HG02571 (cell line): ENCODE data around the gene FGF4.

Source experiments
- ATAC-seq: cut with Tn5 transposase; IDR thresholded peaks from one replicate; pipeline ENCODE4 v1.9.1; 2021; ENCODE audit warnings: mild to moderate bottlenecking, moderate library complexity; ENCODE audit not compliant: unreplicated experiment

FGF4 gene

DNA sequence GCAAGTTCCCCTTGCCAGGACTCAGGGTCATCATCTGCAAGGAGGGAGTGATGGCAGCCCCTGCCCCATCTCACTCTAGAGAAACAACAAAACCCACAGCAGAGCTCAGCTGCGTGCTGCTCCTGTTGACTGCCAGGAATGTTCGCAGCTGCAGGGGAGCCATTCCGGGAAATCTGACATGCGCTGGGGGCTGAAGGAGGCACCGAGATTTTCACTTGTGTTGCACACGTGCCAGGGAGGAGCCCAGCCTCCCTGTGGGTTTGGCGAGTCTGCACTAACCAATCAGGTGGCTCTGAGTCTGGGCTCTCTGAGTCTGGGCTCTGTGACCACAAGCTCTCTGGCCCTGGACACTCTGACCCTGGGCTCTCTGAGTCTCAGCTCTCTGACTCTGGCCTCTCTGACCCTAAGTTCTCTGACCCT lies 33.5 kb upstream of the FGF4 start:
- ATAC-seq = no peak

DNA sequence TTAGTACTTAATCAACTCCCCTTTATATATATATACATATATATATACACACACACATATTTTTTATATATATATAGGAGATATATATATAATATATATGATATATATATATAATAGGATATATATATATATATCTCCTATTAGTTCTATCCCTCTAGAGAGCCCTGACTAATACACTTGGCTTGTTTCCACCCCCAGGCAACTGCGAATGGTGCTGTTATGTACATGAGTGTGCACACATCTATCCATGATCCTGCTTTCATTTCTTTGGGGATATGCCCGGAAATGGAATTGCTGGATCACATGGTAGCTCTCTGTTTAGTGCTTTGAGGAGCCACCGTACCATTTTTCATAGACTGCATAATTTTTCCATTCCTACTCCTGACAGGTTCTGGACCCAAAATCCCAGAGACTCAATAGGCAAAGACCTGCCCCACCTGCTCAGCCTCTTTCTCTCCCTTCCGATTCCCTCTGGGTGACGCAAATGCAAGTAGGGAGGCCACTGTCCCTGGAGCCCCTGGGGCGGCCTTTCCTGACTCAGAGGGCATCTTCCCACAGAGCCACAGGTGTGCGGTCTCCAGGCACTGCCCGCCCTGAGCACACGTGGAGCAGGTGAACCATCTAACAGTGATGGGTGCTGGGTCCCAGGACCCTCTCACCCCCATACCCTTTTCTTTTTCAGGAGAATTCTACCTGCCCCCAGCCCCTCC lies 32.1 kb upstream of the FGF4 start:
- no peak for ATAC-seq

DNA sequence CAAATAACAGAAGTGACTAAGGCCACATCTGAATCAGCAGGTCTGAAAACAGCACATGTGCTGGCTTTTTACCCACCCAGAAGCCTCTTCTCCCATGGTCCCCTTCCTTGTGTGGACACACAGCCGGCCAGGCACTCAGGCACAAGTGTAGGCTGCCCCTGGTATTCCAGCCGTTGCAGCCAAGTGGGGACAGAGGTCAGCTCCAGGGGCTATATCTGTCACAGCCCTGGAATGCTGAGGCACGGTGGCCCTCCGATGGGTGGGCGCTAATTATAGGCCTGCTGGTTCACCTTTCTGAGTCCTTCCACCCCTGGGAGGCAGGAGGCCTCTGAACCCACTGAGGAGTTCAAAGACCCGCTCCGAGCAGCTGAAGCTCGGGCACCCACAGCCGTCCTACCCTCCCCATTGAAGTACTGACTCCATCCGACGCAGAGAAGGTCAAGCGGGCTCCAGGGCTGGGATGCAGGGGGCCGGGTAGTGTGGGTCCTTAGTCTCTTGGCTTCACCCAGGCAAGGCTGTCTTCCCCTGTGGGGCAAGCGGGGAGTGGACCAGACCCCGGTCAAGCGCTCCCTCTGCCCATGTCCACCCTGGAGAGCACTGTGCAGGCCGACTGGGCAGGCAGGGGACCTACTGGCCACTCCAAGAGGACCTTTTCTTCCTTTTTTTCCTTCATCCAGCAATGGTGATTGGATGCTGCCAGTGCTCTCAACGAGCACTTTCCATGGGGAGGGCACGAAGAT lies 29.8 kb upstream of the FGF4 start:
- no peak for ATAC-seq

DNA sequence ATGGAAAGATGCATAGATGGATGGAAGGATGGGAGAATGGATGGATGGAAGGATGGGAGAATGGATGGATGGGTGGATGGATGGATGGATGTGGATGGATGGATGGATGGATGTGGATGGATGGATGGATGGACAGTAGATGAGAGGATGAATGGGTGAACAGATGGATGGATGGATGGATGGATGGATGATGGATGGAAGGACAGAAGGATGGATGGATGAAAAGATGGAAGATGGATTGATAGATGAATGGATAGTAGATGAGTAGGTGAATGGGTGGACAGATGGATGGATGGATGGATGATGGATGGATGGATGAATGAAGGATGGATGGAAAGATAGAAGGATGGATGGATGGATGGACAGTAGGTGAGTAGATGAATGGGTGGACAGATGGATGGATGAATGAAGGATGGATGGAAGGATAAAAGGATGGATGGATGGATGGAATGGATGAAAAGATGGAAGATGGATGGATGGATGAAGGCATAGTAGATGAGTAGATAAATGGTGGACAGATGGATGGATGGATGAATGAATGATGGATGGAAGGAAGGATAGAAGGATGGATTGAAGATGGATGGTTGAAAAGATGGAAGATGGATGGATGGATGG lies 28.6 kb upstream of the FGF4 start:
- no peak for ATAC-seq

DNA sequence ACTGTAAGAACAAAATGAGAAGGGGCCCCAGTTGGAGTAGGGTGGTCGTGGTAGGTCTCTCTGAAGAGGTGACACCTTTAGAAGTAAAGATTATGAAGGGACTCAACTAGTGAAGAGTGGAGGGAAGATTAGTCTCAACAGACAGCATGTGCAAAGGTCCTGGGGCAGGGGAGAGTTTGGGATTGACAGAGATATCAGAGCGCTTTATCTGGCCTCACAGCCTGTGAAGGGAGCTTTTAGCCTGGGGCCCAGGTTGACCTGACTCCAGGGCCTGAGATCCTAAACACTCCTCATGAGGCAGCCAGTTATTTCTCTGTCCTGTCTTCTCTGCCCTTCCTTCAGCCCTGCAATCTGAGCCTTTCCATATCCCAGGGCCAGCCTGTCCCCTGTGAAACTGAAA lies 27.9 kb upstream of the FGF4 start:
- no peak for ATAC-seq

DNA sequence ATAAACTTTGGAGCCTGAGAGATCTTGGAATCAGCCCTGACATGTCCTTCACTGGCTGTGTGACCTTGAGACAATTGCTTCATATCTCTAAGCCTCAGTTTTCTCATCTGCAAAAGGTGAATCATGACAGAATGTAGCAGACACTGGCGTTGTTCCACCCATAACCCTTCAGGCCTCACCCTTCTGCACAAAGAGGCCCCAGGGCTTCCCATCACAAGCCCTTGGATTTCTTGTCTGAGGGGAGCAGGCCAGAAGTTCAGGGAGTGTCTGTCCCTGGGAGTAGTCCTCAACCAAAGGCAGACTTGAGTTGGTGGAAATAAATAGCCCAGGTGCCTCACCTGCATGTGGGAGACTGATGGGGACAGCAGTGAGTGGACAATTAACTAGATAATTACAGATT lies 27.4 kb upstream of the FGF4 start:
- ATAC-seq = no peak

DNA sequence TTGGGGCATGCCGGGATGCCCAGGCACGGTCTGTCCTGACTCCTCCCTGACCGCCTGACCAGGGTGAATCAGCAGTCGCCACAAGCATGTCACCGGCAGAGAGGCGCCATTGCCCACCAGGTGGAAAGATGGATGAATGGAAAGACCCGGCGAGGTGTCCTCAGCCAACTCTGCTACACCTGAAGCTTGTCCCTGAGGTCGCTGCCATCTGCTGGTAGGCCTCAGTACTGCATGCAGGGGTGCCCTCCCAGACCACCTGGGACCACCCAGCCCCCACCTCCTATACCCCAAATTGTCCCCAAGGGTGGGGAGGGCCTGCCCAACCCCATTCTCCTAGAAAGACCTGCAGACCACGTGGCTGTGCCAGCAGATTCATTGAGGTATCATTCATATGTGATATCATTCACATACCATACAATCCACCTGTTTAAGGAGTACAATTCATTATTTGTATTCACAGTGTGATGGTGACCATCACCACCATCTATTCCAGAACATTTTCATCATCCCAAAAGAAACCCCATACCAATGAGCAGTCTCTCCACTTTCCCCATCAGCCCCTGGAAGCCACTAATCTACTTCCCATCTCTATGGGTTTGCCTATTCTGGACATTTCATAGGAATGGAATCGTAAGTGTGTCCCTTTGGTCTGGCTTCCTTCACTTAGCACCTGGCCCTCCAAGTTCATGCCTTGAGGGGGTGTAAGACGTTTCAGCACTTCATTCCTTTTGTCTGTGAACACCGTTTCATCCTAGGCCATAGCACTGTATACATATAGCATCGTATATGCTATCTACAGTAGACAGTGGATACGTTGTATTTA lies 26.6 kb upstream of the FGF4 start:
- ATAC-seq = no peak

DNA sequence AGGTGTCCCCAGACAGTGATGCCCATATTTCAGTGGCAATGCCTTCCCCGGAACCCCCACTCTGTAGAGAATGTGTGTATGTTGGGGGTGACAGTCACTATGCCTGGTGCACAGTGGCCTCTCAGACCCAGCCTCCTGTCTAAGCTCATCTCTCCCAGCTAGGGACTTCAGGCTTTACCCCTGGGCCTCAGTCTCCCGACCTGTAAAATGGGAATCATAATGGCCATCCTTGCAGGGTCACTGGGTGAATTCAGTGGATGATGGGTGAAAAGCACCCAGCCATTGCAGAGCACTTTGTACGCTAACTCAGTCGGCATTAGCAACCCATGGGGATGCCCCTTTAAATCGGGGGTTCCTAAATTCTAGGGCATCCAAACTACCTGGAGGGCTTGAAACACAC lies 25.1 kb upstream of the FGF4 start:
- no peak for ATAC-seq

DNA sequence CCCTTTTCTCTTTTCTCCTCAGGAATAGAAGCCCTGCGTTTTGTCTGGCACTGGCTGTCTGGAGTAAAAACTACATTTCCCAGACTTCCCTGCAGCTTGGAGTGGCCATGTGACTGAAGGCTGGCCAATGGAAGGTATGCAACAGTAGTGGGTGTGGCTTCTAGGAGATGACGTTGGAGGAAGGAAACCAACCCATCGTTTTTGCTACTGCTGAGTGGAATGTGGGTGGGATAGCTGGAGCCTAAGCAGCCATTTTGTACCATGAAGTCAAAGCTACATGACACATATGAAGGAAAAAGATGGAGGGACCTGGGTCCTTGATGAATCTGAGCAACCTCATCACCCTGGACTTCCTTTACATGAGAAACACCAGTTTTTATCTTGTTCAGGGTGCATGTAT lies 24.4 kb upstream of the FGF4 start:
- ATAC-seq = no peak

DNA sequence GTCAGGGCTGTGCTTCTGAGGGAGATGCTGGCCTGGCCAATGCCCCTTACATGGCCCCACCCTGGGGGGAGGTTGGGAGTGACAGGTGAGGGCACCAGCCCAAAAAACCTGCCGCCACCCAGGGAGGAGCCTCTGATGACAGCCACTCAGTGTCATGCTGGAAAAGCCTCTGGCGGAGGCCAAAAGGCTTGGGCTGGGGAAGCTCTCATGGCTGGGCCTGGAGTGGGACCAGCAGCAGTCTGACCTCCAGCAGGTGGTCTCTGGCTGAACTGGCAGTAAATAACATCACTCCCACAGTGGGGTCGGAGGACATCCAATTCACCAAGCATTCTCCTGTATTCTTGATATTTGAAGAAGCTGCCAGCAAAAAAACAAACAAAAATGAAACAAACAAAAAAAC lies 24.0 kb upstream of the FGF4 start:
- no peak for ATAC-seq

DNA sequence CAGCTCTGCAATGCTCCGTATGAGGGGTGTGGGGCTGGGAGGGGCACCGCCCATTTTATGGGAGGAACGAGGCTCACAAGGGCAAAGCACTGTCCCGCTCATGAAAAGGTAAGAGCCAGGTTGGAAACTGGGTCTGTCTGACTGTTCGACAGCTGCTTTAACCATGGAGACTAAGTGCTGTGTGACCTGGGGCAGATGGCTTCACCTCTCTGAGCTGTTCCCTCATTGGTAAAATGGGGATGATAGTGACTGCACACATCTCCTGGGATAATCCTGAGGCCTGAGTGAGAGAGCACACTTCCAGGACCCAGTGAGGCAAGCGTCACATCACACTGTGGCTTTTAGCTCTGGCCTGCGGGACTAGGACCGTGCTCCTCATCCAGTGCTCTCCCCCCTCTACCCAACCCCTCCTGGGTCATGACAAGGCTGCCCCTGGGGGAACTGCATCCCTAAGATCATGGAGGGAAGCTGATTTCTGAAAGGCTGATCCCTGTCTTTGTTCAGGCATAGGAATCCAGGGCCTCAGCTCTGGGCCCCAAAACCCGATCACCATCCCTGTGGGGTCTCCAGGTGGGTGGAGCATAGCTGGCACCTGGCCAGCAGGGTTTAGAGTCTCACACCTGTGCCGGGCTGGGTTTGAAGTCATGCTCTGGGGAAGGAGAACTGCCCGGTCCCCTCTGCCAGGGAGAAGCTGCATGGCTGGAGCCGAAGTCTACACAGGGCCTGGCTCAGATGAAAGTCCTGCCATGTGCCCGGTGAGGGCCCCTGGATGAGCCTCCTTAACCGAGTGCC lies 22.8 kb upstream of the FGF4 start:
- no peak for ATAC-seq

DNA sequence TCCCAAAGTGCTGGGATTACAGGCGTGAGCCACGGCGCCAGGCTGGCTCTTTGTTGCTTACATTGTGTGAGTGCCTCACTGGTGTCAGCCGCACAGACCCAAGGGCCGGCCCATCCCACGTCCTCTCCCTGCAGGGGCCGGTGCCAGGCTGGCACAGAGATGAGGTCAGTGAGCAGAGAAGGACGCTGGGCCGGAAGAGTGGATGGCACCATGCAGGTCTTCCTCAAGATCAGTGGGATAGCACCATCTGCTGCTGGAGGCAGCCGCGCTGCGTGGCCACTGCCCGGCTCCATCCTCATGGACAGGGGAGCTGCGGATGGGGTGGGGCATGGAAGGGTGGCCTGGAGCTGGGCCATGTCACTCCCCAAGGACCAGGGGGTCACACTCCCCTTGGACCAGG lies 22.0 kb upstream of the FGF4 start:
- ATAC-seq = no peak

DNA sequence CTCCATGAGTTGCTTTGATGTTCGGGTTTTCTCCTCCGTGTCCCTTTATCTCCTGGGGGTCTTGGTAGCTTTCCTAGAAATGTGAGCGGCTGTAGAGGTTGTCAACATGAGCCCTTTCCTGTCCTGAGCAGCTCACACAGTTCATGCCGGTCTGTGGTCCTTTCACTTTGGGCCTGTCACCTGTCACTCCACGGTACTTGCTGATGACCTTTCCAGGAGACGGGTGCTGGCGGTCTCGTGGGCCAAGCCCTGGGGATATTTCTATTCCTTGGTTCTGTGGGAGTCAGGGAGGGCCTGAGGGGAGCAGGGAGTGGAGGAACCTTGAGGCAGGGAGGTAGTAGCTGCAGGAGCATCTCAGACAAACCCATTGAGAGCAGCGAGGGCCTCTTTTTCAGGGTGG lies 20.9 kb upstream of the FGF4 start:
- no peak for ATAC-seq

DNA sequence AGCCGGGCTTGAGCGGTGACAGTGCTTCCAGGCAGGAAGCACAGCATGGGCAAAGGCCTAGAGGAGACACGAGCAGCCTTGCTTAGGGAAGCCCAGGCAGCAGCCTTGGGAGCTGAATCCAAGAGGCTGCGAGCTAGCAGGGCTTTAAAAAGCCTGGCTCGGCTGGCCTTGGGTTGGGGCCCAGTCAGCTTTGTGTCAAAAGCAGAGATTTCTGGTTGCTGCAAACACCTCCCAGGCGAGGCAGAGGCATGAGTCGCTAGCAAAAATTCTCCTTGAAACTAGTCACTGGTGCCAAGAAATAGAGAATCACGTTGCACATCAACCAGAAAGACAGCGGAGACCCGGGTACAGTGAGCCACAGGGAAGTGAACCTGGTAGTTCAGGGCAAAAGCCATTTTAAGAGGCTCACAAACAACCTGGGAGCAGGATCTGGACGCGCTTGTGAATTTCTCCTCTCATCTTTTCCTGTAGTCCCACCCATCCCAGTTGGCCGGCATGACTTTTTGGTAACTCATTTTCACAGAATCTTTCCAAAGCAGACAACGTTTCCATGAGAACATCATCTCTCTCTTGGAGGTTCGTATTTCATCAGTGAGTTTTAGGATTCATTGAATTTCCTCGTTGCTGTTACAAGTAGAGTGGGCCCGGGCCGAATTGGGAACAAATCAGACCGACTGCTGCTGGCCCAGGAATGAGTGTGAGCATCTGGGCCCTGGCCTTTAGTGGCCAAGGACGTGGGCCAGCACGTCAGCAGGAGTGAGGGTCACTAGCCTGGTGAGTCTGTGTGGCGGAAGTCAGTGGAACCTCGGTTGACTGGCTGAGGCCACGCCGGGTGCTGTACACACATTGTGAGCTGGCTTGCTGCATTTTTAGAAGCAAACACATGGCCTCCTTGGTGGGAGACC lies 16.4 kb upstream of the FGF4 start:
- no peak for ATAC-seq

DNA sequence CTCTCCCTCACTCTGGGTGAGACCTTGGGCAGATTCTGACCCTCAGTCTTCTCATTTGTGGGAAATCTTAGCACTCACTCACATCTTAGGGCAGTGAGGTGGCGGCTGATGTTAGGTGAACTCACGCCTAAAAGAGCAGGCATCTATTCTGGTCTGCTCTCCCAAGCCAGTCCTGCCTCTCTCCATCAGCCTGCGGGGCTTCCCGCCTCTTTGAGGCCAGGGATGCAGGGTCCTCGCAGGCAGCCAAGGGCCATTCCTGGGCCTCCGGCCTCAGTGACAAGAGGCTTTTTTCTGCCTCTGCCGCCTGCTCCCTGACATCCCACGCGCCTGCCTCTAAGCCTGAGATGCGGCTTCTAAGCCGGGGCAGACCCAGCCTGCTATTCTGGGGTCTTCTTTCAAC lies 13.8 kb upstream of the FGF4 start:
- no peak for ATAC-seq

DNA sequence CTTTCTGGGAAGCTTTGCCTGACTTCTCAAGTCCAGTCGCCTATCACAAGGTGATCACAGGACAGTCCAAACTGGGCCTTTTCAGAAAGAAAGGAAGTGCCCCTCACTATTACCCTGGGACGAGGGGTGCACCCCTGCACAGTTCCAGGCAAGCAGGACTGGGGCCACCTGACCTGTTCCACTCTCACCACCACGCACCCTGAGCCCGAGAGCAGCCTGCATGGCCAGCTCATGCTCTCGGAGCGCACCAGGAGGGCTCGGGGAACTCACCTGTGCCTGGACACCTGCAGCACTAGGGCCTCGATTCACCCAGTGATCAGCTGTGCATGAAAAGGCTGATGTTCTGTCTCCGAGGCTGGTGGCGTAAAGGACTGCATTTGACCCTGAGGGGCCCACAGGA lies 12.8 kb upstream of the FGF4 start:
- no peak for ATAC-seq

DNA sequence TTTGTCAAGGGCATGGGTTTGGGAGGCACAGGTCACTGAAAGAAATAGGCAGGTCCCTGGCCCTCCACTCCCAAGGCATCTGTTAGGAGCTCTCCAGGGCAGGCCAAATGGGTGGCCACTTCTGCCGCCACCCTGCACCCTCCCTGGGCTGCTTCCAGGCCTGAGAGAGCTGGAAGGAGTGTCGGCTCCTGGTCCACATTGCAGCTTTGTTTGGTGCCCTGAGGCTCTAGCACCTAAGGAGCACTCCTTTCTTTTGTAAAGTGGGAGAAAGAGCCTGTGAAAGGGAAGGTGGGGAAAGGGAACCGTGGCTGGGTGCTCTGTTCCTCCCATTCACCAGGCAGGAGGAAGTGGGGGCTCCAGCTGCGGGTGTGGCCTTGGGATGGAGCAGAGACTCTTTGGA lies 12.3 kb upstream of the FGF4 start:
- ATAC-seq = no peak

DNA sequence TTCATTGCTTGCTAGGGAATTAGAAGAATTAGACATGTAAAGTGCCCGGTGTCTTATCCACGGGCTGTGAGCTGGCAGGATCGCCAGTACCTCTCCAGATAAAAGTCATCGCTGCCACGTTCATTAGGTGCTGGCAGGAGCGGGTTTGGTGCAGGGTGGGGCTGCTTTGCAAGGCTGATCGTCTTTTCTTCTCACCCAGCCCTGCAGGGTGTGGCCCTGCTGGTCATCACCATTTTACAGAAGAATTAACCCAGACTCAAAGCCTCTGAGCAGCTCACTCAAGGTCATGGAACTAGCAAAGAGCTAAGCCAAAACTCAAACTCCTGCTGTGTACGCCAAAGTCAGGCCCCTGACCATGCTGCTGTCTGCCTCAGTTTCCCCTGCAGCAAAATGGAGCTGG lies 6.1 kb upstream of the FGF4 start:
- no peak for ATAC-seq

DNA sequence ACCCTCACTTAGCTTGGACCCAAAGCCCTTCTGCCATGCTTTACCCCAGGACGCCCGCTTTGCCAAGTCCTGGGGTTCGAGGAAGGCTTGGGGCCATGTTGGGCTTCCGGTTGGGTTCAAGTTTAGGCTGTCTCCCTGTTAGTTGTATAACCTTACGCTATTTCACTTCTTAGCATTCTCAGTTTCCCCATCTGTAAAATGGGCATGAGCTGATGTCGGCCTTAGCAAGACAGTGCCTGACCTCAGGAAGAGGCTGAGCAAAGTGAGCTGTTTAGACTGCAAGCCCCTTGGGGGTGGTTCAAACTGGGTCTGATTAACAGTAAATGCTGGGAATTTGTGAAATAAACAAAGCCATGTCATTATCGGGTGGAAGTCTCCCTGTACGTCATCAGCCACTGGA lies 3.2 kb upstream of the FGF4 start:
- no peak for ATAC-seq
